HG03354 (cell line): ENCODE data around the gene FIBP.
"Not testable (repeated sequence)": the region's sequence is repeated elsewhere in the genome, so short reads cannot be mapped to it uniquely, and the experiment has no call there.

ENCODE experiments used
- ATAC-seq: cut with Tn5 transposase; IDR thresholded peaks from one replicate; pipeline ENCODE4 v1.9.1; 2021; ENCODE audit warnings: mild to moderate bottlenecking; ENCODE audit not compliant: unreplicated experiment, poor library complexity, severe bottlenecking

Gene FIBP

GRCh38 chr11:65892137-65892540 lies 3.9 kb upstream of the FIBP start:
- ATAC-seq = not testable (repeated sequence)

DNA sequence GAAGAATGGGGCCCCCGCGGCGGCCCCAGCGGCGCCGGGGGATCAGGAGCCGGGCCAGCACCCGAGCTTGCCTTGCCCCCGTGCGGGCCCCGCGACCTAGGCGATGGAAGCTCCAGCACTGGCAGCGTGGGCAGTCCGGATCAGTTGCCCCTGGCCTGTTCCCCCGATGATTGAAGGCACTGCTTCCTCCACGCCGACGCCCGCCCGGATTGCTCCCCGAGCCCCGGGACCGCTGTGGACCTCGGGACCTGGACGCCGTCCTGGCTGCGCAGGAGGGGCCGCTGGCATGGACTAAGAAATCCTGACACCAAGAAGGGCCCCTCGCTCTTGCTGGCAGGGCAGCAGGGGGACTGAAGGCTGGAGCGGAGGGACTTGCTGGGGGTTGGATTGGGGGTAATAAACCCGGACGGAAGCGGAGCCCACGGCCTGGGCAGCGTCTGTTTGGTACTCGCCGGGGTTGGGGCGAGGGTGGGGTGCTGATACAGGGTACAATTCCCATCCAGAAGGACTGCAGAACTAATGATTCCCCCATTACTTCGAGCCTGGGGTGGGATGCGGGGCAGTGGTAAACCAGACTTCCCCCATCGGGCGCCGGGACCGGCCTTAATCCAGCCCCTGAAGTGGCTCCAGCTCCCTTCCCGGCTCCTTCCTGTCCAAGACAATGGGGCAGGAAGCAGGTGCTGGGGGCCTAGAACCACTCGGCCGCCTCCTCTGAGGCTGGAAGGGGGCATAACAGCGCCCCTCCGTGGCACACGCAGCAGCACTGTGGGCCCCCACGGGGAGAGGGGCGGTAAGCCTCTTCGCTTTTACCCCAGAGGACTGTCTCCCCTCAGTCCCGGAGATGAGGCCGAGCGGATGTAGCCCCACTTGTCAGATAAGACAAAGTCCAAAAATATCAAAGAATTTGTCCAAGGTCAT lies 3.2 kb upstream of the FIBP start:
- no peak for ATAC-seq

- peak; percentile 56 for ATAC-seq
Measured at GRCh38 chr11:65890324-65891218, 2.3 kb upstream of the FIBP start, which contains the start of gene CCDC85B. CCDC85B (plus strand) TSS chr11:65890673; CDS start chr11:65890784, 111 bp downstream.

DNA sequence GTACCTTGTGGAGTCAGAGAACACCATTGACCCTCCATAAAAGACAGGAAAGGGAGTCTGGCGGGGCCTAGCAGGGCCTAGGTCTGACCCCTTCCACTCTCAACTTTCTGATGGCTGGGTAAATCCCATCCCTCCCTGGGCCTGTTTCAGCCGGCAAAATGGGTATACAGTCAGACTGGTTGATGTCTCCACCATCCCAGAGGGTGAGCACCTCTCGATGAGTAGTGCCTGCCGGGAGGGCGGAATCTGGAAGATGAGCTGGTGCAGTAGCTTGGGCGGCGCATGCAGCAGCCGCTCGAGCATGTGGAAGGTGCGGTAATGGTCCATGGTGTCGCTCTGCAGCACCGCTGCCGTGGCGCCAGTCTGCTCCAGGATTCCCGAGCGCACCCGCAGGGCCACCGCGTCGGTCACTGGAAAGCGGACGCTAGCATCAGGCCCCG lies 528 bp downstream of the FIBP start:
- no peak for ATAC-seq

DNA sequence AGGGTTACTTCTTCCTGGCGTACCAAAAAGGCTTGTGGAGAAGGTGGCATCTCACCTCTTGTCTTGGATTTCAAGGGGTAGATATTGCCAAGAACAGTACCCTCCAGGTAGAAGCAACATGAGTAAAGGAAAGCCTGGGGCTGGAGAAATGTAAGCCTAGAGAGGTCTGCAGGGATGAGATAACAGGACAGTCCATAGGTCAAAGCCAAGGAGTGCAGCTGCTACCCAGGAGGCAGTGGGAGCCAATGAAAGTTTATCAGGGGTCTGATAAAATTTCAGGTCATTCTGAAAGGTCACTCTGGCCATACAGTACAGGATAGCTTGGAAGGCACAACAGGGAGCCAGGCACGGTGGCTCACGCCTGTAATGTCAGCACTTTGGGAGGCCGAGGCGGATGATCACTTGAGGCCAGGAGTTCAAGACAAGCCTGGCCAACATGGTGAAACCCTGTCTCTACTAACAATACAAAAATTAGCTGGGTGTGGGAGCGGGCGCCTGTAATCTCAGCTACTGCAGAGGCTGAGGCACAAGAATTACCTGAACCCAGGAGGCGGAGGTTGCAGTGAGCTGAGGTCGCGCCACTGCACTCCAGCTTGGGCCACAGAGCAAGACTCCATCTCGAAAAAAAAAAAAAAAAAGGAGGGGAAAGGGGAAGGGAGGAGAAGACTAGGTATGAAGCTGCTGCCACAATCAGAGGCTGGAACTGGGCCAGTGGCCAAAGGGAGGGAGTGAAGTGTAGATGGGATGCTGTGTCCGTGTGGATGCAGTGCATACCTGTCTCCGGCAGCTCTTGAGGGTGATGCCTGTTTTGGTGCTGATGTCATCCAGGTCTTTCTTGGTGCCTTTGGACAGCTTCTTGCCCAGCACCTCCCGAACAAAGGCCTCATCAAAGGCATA lies 1.2 kb downstream of the FIBP start:
- no peak for ATAC-seq

- ATAC-seq = no peak
Measured at GRCh38 chr11:65885808-65886536, 2.3 kb downstream of the FIBP start.

- no peak for ATAC-seq
Measured at GRCh38 chr11:65885231-65885630, 3.0 kb downstream of the FIBP start.

DNA sequence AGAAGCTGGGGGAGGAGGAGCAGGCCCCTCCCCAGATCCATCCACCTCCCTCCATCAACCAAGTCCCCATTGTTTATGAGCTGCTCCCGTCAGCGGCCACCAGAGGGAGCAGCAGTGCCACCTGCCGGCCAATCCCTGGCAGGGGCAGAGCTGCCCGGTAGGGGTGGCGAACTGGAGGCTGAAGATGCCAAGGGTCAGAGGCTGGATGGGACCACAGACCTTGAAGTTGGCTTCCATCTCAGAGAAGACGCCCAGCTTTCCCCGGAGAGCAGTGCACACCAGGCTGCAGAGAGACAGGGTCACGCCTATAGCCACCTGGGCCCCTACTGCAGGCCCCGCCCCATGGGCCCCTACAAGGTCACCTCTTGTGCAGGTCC lies 3.6 kb downstream of the FIBP start:
- peak; percentile 44 for ATAC-seq

GRCh38 chr11:65883786-65884715 lies 4.2 kb downstream of the FIBP start:
- no peak for ATAC-seq

GRCh38 chr11:65883058-65883761 lies 5.1 kb downstream of the FIBP start:
- no peak for ATAC-seq

DNA sequence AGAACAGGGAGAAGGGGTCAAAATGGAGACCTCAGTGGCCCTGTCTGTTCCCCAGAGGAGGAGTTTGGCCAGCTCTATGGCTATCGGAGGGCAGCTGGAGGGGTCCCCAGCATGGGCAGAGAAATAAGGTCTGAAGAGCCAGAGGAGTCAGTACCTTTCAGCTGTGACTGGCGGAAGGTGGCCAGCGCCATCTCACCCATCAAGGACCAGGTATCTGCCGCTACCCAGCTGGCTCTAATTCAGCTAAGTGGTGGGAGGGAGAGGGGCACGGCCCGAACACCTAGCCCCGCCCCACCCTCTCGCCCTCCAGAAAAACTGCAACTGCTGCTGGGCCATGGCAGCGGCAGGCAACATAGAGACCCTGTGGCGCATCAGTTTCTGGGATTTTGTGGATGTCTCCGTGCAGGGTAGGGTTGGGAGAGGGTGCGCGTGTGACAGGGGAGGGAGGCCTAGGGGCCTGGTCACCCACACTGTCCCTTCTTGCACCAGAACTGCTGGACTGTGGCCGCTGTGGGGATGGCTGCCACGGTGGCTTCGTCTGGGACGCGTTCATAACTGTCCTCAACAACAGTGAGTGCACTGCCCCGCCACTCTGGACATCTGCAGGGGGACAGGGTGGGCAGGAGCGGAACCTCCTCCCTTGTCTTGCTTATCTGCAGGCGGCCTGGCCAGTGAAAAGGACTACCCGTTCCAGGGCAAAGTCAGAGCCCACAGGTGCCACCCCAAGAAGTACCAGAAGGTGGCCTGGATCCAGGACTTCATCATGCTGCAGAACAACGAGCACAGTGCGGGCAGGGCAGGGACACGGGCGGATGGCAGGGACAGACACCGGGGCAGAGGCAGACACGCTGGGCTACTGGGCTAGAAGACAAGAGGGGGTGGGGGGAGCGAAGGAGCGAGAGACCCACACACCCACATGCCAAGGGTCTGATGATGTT lies 5.9 kb downstream of the FIBP start:
- ATAC-seq = no peak

GRCh38 chr11:65880844-65881421 lies 7.3 kb downstream of the FIBP start:
- ATAC-seq = no peak

- ATAC-seq = no peak
Measured at GRCh38 chr11:65880027-65880426, 8.2 kb downstream of the FIBP start.

DNA sequence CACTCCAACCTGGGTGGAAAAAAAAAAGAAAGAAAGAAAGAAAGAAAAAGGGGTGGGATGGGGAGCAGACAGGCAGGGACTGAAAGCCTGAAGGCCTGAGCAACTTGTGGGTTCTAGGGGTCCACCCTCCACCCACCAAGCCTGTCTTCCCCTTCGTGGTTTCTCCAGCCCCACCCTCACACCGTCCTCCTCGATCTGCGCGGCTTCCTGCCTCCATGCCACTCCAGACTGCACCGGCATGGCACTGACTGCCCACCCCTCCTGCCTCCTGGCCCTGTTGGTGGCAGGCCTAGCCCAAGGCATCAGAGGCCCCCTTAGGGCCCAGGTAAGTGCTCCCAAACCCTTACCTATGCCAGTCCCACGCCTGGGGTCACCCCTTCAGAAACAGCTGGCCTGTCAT lies 8.7 kb downstream of the FIBP start, which contains the start of gene CTSW:
Gene CTSW (plus strand): TSS at position 221 of the 400 bp plus-strand sequence. CDS start 18 bp downstream, at position 239.
- no peak for ATAC-seq

DNA sequence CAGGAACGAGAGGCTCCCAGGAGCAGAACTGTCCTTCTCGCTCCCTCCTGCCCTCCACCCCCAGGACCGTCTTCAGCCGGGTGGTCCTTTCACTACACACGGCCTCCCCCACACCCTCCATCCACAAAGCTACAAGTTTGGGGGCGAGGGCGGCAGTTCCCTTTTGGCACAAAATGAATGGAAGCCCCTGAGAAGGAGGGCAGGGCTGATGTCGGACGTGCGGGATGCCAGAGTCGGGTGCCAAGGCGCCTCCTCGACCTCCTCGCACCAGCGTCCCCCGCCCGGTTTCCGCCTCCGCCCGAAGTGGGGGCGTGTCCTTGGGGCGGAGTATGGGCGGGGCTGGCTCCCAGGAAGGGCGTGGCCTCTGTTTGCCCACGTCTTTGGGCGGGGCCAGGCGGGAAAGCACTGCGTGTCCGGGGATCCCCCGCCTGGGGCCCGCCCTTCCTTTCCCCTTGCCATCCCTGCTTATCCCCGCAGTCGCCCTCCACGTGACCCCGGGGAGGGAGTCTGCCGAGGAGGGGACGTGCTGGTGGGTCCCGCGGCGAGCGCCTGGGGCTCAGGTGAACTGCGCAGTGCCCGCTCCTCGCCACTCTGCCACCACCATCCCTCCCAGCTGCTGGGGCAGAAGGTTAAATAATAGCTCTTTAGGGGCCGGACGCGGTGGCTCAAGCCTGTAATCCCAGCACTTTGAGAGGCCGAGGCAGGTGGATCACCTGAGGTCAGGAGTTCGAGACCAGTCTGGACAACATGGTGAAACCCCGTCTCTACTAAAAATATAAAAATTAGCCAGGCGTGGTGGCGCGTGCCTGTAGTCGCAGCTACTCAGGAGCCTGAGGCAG lies 14.7 kb downstream of the FIBP start:
- peak; percentile 80 for ATAC-seq
